ENCODE data around the gene P2RX3. TPM values are rescaled to one million over a fixed set of nuclear protein-coding genes. Genes with fewer than 3 reads are reported as not detected.

Gene P2RX3
- total RNA-seq, 2 donors from 2014 or later, result not detected

DNA sequence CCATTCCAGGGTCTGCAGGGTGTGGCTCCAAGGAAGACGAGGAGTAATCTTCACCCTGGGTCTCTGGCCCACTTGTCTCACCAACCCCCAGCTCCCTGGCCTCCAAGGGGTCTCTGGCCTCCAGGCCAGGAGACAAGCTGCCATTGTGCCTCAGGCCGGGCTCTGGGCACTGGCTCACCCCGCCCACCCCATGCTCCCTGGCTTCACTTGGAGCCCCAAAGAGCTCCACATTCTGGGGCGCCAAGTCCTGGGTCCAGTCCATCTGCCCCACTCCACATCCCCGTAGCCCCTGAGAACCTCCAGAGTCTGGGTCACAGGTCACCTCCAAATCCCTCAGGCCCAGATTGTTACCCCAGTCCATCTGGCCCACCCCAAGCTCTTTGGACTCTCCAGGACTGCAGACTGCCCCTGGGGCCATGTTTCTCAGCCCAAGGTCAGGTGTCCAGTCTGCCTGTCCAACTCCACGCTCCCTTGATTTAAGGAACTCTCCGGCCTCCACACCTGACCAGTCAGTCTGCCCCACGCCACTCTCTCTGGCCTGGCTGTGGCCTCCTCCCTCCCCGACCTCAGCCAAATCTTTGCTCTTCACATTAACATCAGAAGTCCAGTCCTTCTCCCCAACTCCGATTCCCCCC is 29.6 kb upstream of the P2RX3 start:
- DNase-seq (ENCODE audit: low spot score), result no peak
- intact Hi-C loops (cut with DNase I), result no loop called here

DNA sequence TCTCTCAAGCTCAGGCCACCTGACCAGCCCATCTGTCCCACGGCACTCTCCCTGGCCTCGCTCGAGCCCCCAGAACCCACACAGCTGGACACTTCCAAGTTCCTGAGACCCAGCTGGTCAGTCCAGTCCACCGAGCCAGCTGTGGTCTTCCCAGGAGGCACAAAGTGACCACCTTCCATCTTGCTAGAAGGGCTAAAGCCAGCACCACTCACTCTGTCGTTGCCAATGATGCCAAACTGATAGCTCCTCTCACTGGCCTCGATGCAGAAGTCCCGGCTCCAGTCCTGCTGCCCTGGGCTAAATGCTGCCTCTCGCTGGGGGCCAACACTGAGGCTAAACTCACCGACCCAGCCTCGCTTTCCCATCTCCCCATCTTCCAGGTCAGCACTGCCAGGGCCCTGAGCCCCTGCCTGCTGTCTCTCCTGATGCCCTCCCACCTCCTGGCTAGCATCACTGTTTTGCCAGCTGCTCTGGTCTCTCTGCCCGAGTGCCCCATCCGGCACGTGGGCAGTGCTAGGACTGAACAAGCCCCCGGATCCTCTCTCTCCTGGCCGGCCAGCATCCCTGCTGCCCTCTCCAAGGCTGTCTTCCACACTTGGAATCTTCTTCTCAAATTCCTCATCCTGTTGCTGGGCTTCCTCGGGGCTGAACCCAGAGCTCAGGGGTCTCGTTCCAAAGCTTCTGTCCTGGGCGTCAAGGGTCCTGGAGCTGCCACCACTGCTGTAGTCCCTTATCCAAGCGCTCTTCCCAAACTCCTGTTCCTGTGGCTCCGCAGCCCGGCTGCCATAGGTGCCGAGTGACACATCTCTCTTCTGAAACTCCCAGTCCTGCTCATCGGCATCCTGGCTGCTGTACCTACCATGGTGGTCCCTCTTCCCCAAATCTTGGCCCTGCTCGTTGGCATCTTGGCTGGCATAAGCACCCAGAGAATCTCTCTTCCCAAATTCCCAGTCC is 28.8 kb upstream of the P2RX3 start:
- DNase-seq (ENCODE audit: low spot score), result no peak
- intact Hi-C loops (cut with DNase I), result no loop called here

DNA sequence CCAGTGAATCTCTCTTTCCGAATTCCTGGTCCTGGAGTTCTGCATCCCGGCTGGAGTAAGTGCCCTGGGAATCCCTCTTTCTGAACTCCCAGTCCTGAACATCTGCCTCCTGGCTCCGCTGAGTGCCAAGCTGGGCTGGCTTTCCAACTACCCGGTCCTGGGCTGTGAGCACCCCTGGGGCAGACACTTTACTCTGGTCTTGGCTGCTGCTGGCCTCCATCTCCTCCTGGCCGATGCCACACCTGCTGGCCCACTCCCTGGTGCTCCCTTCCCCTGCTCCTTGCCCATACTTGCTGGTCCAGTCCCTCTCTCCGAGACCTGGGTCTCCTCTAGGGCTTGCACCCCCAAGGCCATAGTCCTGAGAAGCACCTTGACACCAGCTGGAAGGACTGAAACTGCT is 28.1 kb upstream of the P2RX3 start:
- no peak for DNase-seq (ENCODE audit: low spot score)
- intact Hi-C loops (cut with DNase I), result no loop called here

DNA sequence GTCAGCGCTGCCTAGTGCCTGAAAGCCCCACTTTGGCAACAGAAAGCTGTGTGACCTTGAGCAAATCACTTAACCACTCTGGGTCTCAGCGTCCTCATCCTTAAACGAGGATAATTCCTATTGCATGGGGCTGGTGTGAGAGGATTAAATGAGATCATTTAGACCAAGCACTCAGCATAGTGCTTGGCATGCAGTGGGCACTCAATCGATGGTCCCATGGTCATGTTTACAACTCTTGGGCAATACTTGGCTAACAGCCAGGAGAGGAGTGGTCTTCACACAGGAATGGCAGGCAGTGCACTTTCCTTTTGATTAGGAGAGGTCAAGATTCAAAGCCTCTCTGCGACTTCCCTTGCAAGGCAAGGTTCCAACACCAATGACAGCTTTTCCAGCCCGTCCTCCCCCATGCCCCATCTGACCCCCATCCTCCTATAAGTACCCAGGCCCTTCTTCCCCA is 27.5 kb upstream of the P2RX3 start:
- intact Hi-C loops (cut with DNase I), result no loop called here
- no peak for DNase-seq (ENCODE audit: low spot score)

DNA sequence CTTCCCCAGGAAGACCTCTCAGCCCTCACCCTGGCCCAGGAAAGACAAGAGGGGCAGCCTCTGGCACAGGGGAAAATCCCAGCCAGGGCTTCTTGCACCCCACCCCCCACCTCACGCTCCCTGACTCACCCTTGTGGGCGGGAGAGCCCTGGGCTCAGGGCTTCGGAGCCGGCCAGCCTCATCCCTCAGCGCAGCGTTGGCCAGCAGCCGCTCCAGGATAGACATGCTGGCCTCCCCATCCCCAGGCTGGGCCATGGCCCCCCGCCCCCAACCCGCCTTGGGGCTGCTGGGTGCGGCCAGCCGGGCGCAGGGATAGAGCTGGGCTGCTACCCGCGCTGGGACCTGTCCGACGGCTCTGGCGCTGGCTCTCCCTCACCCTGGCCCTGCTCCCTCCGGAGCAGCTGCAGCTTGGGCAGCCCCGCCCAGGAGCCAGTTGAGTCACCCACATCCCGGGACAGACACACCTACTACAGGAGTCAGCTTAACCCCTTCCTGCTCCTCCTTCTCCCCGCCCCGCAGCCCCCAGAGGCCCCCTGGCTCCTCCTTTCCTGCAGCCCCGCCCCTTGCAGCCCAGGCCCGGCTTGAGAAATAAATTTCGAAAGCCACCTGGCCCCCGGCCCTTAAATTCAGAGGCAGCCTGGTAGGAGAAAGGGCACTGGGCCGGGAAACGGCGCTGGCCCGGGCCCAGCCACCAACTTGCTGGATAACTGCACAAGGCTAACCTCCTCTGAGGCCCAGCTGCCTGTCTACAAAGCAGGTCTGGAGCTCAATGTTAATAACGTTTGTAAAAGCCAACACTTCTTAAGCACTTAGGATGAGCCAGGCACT is 26.8 kb upstream of the P2RX3 start:
- intact Hi-C loops (cut with DNase I), result no loop called here
- peak; percentile 97 for DNase-seq (ENCODE audit: low spot score)

DNA sequence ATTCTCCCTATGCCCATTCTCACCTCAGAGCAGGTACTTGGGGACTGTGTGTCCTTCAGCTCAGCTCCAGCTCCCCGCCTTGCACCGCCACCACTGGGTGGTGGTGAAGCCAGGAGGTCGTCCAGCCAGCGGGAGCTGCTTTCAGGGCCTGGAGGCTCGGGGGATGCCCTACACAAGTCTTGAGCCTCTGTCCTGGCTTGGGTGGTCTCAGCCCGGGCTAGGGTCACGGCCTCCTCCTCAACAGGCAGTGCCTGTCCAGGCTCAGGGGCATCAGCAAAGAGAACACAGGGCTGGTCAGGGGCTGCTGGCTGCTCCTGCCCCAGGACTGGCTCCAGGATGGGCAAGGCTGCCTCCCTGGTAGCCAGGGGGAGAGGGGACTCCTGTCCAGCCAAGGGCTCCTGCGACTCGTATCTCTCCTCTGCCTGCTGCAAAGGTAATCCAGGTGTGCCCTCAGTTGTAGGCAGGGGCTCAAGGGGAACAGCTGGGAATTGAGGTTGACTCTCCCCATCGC is 25.6 kb upstream of the P2RX3 start:
- intact Hi-C loops (cut with DNase I), result no loop called here
- DNase-seq (ENCODE audit: low spot score), result peak; percentile 63

DNA sequence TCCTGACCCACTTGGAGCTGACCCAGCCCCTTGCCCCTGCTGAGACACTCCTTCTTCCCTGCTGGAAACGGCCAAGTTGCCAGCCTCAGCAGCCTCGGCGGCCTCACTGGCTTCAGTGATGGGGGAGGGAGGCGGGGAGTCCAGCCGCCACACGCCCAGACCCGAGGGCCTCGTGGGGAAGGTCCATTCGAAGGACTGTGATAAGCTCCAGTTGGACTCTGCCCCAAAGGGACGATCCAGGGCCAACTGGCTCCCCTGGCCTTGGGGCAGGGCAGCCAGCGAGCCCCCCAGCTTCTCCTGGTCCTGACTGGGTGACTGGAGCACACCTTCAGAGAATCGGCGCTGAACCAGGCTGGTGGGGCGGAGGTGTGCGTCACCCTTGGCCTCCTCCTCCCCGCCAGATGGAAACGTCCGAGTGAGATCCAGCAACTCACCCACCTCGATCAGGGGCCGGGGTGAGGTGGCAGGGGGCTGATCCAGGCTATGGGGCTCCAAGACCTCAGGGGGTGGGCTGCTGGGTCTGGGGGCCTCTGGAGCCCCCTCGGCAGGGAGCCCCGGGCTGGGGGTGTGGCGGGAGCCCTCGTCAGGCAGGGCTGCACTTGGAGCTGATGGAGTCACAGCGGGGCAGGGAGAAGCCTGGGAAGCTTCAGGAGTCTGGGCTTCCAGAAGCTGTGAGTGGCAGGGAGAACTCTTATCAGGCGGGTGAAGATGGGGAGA is 24.9 kb upstream of the P2RX3 start:
- intact Hi-C loops (cut with DNase I), result no loop called here
- peak; percentile 79 for DNase-seq (ENCODE audit: low spot score)

DNA sequence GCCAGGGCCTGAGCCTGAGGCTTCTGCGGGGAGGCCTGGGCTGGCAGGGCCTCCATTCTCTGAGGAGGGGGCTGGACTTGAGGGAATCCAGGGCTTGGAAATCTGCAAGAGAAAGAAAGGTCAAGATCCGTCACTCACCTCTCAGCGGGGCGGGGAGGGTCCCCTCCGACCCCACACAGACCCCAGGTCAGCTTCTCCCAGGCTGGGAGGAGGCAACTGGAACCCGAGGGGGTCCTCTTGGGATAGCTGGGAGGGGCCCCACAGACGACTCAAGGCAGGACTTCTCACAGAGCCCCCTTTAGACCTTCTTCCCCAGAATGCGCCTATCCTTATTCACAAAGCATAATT is 24.4 kb upstream of the P2RX3 start:
- intact Hi-C loops (cut with DNase I), result no loop called here
- DNase-seq (ENCODE audit: low spot score), result peak; percentile 45

DNA sequence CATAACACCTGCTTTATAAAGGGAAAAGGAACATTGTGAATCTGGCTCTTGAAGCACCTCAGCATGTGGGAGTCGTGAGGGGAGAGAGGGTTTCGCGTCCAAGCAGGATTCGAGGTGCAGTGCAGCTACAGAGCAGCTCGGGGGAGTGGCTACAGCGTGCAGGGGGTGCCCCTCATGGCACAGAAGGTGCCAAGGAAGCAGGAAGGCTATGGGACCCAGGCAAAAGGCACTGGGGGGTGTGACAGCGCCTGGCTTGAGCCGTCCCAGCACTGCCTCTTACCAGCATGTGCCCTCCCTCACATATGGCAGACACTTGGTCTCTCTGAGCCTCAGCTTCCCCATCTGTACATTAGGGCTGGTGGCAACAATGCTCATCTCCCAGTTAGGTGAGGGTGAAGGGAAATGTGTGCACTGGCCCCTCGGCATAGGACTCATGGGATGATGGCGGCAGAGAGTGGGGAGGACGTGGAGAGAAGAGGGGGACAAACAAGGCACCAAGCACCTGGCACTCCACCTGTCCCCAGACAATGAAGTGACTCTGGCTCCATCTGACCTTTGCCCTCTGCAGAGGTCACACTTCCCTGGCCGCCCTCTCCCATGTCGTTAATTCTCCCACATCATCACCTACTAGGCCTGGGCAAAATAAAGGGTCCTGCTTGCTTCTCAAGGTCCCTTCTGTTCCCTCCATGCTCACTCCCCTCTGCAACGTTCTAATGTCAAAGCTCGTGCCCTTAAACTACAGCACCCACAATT is 23.8 kb upstream of the P2RX3 start:
- peak; percentile 47 for DNase-seq (ENCODE audit: low spot score)
- intact Hi-C loops (cut with DNase I), result no loop called here

DNA sequence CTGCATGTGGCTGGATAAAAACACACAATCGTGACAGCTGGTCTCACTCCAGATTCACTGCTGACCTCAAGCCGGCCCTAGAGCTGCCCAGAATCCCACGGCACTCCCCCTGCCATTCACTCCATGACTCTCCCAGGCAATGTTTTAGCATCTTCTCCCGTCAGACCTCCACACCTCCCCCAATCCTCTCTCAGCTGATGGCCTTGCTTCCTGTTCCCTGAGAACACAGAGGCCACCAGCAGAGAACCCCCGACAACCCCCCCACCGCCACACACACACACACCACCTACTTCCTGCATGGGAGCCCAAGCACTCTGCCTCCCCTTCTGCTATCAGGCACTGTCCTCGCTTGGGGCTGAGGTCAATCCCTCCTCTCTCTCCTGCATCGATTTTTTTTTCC is 22.7 kb upstream of the P2RX3 start:
- intact Hi-C loops (cut with DNase I), result no loop called here
- DNase-seq (ENCODE audit: low spot score), result no peak

DNA sequence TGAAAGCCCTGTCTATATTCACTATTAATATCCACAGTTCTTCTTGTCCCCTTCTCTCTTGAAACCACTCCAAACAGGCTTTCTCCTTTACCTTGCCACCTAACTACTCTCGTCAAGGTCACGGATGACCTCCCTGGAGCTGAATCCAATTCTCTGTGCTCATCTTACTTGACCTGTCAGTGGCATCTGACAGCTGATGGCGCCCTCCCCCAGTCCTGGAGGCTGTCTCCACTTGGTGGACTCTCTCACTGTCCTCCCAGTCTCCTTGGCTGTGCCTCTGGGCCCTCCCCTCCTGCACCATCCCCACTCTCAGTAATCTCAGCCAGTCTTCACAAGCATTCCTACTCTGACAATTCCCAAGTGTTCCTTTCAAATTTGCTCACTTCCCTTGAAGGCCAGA is 22.1 kb upstream of the P2RX3 start:
- intact Hi-C loops (cut with DNase I), result no loop called here
- no peak for DNase-seq (ENCODE audit: low spot score)

DNA sequence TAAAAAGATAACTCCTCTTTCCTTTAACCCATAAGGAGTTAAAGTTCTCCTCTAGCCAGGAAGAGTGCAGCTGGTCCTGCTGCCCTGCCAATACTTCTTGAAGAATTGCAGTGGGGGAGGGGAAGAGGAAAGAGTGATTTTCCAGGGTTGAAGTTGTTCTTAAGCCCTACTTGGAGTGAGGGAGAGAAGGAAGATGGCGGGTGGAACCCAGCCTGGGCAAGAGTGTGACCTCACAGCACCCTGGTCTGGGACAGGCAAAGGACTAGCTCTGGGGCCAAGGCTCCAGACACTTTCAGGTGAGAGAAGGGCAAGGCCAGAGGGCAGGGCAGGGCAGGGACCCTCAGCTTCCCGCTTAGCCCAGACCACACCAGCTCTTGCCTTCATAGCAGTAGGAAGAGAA is 20.0 kb upstream of the P2RX3 start:
- no peak for DNase-seq (ENCODE audit: low spot score)
- intact Hi-C loops (cut with DNase I), result no loop called here

DNA sequence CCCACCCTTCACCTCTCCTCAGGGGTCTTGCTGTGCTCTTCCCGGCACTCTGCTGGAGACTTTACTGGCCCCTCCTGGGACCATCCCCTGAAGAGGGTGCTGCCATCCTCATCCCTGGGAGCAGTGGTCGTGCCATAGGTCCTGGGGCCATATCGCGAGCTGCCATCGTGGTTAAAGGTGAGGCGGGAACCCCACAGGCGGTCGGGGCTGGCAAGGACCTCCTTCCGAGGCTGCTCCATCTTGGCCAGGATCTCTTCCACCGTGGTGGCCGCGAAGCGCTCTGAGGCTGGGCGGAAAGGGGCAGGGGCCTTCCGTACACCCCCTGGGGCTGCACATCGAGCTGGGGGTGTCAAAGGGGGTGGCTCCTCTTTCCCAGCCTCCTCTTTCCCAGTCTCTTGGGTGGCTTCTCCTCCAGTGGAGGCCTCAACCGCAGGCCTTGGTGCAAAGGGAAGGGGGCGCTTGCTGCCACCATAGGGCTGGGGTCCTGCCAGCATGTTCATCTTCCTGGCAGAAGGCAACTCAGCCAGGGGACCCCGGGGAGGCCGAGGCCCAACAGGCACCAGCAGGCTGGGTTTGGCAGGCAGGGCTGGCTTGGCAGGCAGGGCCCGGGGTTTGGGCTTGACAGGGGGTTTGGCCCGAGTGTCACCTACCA is 18.0 kb upstream of the P2RX3 start:
- no peak for DNase-seq (ENCODE audit: low spot score)
- intact Hi-C loops (cut with DNase I), result loop anchor here (5.0 to 10.0 kb wide), 2 partner anchors 345 to 1822 kb away; partner anchors contain the start of genes FAM111A (in 1 of the 2) and ZDHHC5 (in 1 of the 2)

DNA sequence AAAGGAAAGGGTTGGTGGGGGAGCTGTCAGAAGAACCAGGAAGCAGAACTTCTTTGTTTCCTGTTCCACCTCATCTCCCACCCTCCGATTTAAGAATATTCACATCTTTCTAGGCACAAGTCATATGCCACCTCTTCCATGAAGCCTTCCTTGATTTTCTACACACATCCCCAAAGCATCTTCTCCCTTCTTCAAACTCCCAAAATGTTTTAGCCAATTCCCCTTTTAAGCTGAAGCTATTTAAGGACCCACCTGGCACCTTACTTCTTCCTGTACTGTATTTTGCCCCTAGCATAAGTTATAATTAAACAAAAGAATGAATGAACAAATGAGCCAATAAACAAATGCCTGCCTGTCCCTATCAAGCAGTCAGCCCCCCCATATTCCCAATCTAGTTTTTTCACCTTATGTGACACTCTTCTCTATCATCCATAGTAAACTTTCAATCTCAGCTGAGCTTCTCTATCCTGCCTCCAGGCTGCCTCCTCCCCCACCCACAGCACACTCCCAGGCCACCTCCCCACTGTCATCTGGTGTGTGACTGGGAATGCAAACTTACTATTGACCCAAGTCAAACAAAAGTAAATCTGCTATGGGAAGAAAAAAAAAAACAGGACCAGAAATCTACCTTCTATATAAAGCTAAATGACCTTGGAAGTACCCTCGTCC is 17.3 kb upstream of the P2RX3 start:
- DNase-seq (ENCODE audit: low spot score), result no peak

DNA sequence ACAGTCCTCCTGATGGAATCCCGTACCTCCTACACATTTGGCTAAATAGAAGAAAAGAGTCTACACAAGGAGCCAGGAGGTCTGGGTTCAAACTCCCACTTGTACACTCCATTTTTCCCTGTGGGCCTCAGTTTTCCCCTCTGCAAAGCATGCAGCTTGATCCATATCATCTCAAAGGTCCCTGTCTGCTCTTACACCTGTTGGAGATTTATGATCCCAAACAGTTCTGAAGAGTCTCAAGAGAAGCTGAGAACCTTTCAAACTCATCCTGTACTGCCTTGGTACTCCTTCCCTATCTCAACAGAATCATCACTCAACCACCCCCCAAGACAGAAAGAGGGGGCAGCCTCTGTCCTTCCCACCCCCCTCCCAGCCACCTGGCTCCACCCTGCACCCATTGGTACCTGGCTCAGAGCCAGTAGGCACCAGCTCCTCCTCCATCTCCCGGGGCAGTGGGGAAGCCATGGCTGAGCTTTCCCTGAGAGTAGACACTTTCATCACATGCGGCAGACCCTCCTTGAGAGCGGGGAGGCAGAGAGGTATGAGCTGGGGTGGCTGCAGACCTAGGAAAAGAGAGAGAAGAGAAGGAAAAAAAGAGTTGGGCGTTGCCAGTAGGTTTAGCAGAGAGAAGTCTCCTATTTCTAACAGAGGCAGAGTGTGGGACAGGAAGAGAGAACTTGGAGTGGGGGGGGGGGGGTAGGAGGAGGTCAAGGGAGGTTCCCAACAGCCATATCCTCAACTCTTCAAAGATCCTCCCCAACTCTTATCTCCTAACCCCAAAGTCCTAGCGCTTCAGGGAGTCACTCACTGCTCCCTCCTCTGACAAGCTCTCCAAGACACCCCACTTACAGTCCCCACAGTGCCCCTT is 16.5 kb upstream of the P2RX3 start:
- intact Hi-C loops (cut with DNase I), result loop anchor here (5.0 to 10.0 kb wide), 2 partner anchors 343 to 1821 kb away; partner anchors contain the start of genes FAM111A (in 1 of the 2) and ZDHHC5 (in 1 of the 2)
- no peak for DNase-seq (ENCODE audit: low spot score)

More for the DNA sequence above, 17.3 kb upstream of the P2RX3 start:
- intact Hi-C loops (cut with DNase I), result loop anchor here (5.0 to 10.0 kb wide), 2 partner anchors 344 to 1821 kb away; partner anchors contain the start of genes FAM111A (in 1 of the 2) and ZDHHC5 (in 1 of the 2)
